ENCODE results near the gene KLHL22. TPM values are rescaled to one million over a fixed set of nuclear protein-coding genes. Genes with fewer than 3 reads are reported as not detected.

KLHL22 gene
- total and polyA plus RNA-seq, 2 of the 4 experiments (the other 2 are of a cell fraction): 27.1 to 30.1 TPM

GRCh38 chr22:20433191-20433590 lies 62.4 kb downstream of the KLHL22 start:
- no peak overlapping the region for H3K14ac ChIP-seq (replicated peaks; ENCODE audit: low read depth, low read length)
- no peak overlapping the region for H2BK15ac ChIP-seq (ENCODE audit: low read depth, low read length)
- no peak overlapping the region for H3K18ac ChIP-seq (ENCODE audit: low read depth, low read length)
- H4K20me1 ChIP-seq (ENCODE audit: insufficient read depth, low read length): peaks cover 83% of the 10 kb centered on the region
- H2BK20ac ChIP-seq (ENCODE audit: low read depth, low read length): no peak overlapping the region
- H3K9ac ChIP-seq (ENCODE audit: low read depth, low read length): no peak overlapping the region
- H3K4me2 ChIP-seq (ENCODE audit: low read depth, low read length): no peak overlapping the region
- H4K5ac ChIP-seq (ENCODE audit: low read depth, low read length): no peak overlapping the region
- no peak overlapping the region for H3K56ac ChIP-seq (ENCODE audit: extremely low read depth, insufficient read depth, low read length)
- H2AK9ac ChIP-seq (replicated peaks; ENCODE audit: low read depth, low read length, poor library complexity): no peak overlapping the region
- no peak overlapping the region for H3K4me3 ChIP-seq (ENCODE audit: insufficient read depth, low read depth, low read length)
- no TSS peak for BruUV-seq (replicated peaks)
- ATAC-seq (ENCODE audit: low read depth): no peak
- dilution Hi-C loops (cut with HindIII; ENCODE audit: low sequenced_read_pairs, unreplicated experiment) (no loop called here), in situ Hi-C loops (cut with MboI; ENCODE audit: low sequenced_read_pairs) (no loop called here), intact Hi-C loops (cut with micrococcal nuclease) (no loop called here)
- WGBS, 2 experiments (ENCODE audit: extremely low coverage in 2 of 2, insufficient read length in 1 of 2): 100% methylated on average over 2 of the region's 11 CpGs; no CpG with 5 or more reads in 1 of the 2 experiments
- TF ChIP-seq CHD1 (IDR thresholded peaks at IDR 0.05; ENCODE audit: low read depth, low read length) (no peak), MXI1 (IDR thresholded peaks at IDR 0.05; ENCODE audit: borderline replicate concordance, low read depth, low read length) (no peak), POLR2A (IDR thresholded peaks at IDR 0.05; ENCODE audit: low read depth, low read length) (no peak), CTCF (conservative IDR thresholded peaks at IDR 0.05; ENCODE audit: low read depth, low read length) (no peak), MAFK (IDR thresholded peaks at IDR 0.05; ENCODE audit: low read depth, low read length) (no peak), RCOR1 (IDR thresholded peaks at IDR 0.05; ENCODE audit: insufficient replicate concordance, low read length) (no peak), CEBPB (IDR thresholded peaks at IDR 0.05; ENCODE audit: low read depth, low read length) (no peak), FOS (IDR thresholded peaks at IDR 0.05; ENCODE audit: low read depth, low read length) (no peak), MAZ (IDR thresholded peaks at IDR 0.05; ENCODE audit: borderline replicate concordance, low read depth, low read length) (no peak)
- TF ChIP-seq, protein P1, sequence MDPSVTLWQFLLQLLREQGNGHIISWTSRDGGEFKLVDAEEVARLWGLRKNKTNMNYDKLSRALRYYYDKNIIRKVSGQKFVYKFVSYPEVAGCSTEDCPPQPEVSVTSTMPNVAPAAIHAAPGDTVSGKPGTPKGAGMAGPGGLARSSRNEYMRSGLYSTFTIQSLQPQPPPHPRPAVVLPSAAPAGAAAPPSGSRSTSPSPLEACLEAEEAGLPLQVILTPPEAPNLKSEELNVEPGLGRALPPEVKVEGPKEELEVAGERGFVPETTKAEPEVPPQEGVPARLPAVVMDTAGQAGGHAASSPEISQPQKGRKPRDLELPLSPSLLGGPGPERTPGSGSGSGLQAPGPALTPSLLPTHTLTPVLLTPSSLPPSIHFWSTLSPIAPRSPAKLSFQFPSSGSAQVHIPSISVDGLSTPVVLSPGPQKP (IDR thresholded peaks at IDR 0.05; ENCODE audit: borderline replicate concordance, low read depth, low read length): no peak
- TF ChIP-seq, protein P2, sequence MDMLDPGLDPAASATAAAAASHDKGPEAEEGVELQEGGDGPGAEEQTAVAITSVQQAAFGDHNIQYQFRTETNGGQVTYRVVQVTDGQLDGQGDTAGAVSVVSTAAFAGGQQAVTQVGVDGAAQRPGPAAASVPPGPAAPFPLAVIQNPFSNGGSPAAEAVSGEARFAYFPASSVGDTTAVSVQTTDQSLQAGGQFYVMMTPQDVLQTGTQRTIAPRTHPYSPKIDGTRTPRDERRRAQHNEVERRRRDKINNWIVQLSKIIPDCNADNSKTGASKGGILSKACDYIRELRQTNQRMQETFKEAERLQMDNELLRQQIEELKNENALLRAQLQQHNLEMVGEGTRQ (IDR thresholded peaks at IDR 0.05; ENCODE audit: low read depth, low read length): no peak
- no peak overlapping the region for H2AFZ ChIP-seq (replicated peaks; ENCODE audit: low read length, poor library complexity)
- H3K27me3 ChIP-seq (ENCODE audit: control insufficient read depth, insufficient read depth, low read length): no peaks in the 10 kb centered on the region
- POLR2A ChIA-PET (ENCODE audit: unreplicated experiment): no interaction called here
- H3K4ac ChIP-seq (ENCODE audit: low read depth, low read length): no peak overlapping the region
- DNase-seq: no peak
- H4K8ac ChIP-seq (ENCODE audit: low read depth in 2 of 2, low read length in 2 of 2): no peak overlapping the region
- H2BK120ac ChIP-seq (ENCODE audit: low read depth, low read length): no peak overlapping the region
- H2BK5ac ChIP-seq (ENCODE audit: low read depth, low read length, poor library complexity, severe bottlenecking): no peak overlapping the region
- H4K91ac ChIP-seq (ENCODE audit: insufficient read depth, low read depth, low read length): no peak overlapping the region
- H3K27ac ChIP-seq (ENCODE audit: insufficient read depth, low read length): no peak overlapping the region
- H3K23ac ChIP-seq (ENCODE audit: low read depth, low read length): no peak overlapping the region
- H3K4me1 ChIP-seq (ENCODE audit: control insufficient read depth, insufficient read depth, low read length): peaks cover 18% of the 10 kb centered on the region
- H3K79me1 ChIP-seq (ENCODE audit: low read depth in 1 of 2, low read length in 2 of 2): peaks cover 14 to 84% of the 10 kb centered on the region in 2 experiments; a peak in 3 of 4 replicates
- H3K36me3 ChIP-seq (ENCODE audit: control insufficient read depth, insufficient read depth, low read length): peaks cover 27% of the 10 kb centered on the region
- no peaks in the 10 kb centered on the region for H3K9me3 ChIP-seq (ENCODE audit: control insufficient read depth, insufficient read depth, low read length)
- CTCF ChIA-PET: no interaction called here
- H2AK5ac ChIP-seq (ENCODE audit: low read depth, low read length): no peak overlapping the region
- peaks cover 29% of the 10 kb centered on the region for H3K9me1 ChIP-seq (ENCODE audit: insufficient read depth, low read length)

All from IMR-90 (cell line).